ENCODE results near the gene ISCU. TPM values are rescaled to one million over a fixed set of nuclear protein-coding genes. Genes with fewer than 3 reads are reported as not detected.

The ISCU gene
- total and polyA plus RNA-seq, 10 donors = 98.9 to 220 (median 160) TPM

DNA sequence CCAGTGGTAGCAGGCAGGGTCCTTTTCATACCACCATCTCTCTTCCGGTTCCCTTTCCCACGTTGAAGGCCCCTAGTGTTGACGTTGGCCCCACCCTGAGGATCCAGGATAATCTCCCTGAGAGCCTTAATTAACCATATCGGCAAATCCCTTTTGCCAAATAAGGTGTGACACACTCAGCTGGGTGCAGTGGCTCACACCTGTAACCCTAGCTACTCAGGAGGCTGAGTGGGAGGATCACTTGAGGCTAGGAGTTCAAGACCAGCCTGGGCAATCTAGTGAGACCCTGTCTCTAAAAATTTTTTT is 38.3 kb downstream of the ISCU start:
- TF ChIP-seq POLR2A (IDR thresholded peaks at IDR 0.05) = no peak
- TF ChIP-seq, protein P1, sequence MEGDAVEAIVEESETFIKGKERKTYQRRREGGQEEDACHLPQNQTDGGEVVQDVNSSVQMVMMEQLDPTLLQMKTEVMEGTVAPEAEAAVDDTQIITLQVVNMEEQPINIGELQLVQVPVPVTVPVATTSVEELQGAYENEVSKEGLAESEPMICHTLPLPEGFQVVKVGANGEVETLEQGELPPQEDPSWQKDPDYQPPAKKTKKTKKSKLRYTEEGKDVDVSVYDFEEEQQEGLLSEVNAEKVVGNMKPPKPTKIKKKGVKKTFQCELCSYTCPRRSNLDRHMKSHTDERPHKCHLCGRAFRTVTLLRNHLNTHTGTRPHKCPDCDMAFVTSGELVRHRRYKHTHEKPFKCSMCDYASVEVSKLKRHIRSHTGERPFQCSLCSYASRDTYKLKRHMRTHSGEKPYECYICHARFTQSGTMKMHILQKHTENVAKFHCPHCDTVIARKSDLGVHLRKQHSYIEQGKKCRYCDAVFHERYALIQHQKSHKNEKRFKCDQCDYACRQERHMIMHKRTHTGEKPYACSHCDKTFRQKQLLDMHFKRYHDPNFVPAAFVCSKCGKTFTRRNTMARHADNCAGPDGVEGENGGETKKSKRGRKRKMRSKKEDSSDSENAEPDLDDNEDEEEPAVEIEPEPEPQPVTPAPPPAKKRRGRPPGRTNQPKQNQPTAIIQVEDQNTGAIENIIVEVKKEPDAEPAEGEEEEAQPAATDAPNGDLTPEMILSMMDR (IDR thresholded peaks at IDR 0.05 in 8 of 11, conservative IDR thresholded peaks at IDR 0.05 in 3 of 11) = no peak
- TF ChIP-seq POLR2AphosphoS5 (IDR thresholded peaks at IDR 0.05) = no peak
- Histone ChIP-seq H3K4me3 (no peak overlapping the region), H3K27ac (no peak overlapping the region), H3K4me1 (peaks cover 0 to 22% (median 3%) of the 10 kb centered on the region in 6 donors), H3K27me3 (replicated peaks in 1 of 7) (no peaks in the 10 kb centered on the region), H3K9me3 (no peaks in the 10 kb centered on the region), H3K36me3 (no peaks in the 10 kb centered on the region)
- 67 to 78% (median 73%) methylated on average over 4 of the region's 4 CpGs for WGBS, 5 donors
- intact Hi-C loops (cut with DNase I; ENCODE audit: low total_unique reads) = no loop called here
- no peak for DNase-seq

DNA sequence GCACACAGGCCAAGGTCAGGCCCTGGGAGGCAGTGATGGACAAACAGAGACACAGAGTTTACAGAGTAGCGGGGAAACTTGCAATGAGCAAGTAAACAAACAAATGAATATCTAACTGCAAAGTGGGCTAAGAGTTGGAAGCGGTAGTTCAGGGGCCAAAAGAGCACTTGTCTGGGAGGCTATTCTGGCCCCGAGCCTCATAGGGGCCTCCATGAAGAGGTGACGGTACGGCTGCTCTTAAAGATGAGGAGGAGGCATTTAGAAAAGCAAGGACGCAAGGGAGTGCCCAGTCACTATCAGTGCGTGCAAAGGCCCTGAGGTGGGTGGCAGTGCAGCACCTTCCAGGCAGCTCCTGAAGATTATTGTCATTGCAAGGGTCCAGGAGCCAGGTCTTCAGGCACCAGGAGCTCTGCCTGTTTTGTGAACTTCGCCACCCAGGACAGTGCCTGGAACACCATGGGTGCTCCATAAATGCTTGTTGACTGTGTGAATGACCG is 39.9 kb downstream of the ISCU start:
- 91 to 99% (median 94%) methylated on average over 9 of the region's 9 CpGs for WGBS, 5 donors
- H3K27me3 ChIP-seq (replicated peaks in 1 of 7) = no peaks in the 10 kb centered on the region
- TF ChIP-seq POLR2AphosphoS5 (IDR thresholded peaks at IDR 0.05) (no peak), POLR2A (IDR thresholded peaks at IDR 0.05) (no peak)
- TF ChIP-seq, protein P1 (IDR thresholded peaks at IDR 0.05 in 8 of 11, conservative IDR thresholded peaks at IDR 0.05 in 3 of 11) = no peak
- H3K9me3 ChIP-seq = no peaks in the 10 kb centered on the region
- intact Hi-C loops (cut with DNase I; ENCODE audit: low total_unique reads) = no loop called here
- H3K4me3 ChIP-seq = no peak overlapping the region
- DNase-seq = no peak
- H3K36me3 ChIP-seq = no peaks in the 10 kb centered on the region
- peaks cover 0 to 14% (median under 1%) of the 10 kb centered on the region in 6 donors for H3K4me1 ChIP-seq
- H3K27ac ChIP-seq = no peak overlapping the region

DNA sequence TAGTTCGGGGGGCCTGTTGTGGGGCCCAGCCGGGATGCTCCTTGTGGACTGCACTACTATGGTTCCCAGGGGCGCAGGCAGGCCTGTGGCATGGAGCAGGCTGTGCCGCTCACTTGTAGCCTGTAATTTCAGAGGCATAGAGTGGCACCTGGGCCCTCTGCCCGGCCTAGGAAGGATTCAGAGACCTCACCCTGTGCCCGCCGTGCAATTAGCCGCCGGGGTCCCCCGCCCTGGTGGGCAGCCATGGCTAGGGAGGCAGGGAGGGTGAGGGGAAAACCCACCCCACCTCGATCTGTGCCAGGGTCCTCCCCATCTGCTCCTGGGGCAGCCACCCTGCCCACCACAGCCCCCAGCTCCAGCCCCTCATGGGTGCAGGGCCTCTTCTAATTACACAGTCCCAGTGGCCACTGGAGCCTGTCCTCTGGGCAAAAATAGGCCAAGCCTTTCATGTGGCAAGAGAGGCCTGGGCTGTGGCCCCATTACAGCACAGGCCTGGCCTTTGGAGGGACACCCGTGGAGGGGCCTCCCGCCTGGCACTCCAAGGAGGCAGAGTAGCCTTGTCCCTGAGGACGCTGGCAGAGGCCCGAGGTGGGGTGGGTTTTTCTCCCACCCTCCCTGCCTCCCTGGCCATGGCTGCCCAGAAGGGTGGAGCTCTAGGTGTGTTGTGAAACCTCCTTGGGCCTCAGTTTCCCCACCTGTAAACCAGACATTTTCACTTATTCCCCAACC is 40.7 kb downstream of the ISCU start:
- no peaks in the 10 kb centered on the region for H3K9me3 ChIP-seq
- peaks cover 0 to 6% (median 0%) of the 10 kb centered on the region in 7 donors for H3K27me3 ChIP-seq (replicated peaks in 1 of 7)
- H3K4me1 ChIP-seq = peaks cover 0 to 5% (median 0%) of the 10 kb centered on the region in 6 donors
- no peak overlapping the region for H3K27ac ChIP-seq
- TF ChIP-seq POLR2A (IDR thresholded peaks at IDR 0.05) = no peak
- TF ChIP-seq, protein P1 (IDR thresholded peaks at IDR 0.05 in 8 of 11, conservative IDR thresholded peaks at IDR 0.05 in 3 of 11) = no peak
- TF ChIP-seq POLR2AphosphoS5 (IDR thresholded peaks at IDR 0.05) = no peak
- no peaks in the 10 kb centered on the region for H3K36me3 ChIP-seq
- intact Hi-C loops (cut with DNase I; ENCODE audit: low total_unique reads) = no loop called here
- WGBS, 5 donors = 87 to 94% (median 92%) methylated on average over 12 to 15 of the region's 15 CpGs
- no peak for DNase-seq
- H3K4me3 ChIP-seq = no peak overlapping the region

DNA sequence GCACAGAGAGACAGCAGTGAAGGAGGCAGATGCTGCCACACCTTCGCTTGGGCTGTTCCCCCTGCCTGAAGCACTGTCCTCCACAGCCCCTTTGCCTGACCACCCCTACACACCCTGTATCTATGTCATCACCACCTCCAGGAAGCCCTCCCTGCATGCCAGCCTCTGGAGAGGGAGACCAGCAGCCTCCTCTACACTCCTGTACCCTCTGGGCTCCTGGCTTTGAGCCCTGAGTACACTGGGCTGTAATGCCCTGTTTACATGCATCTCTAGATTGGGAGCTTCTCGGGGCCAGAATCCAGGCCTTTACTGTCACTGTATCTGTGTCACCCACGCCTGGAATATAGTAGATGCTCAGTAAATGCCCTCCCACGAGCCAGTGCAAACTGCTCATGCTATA is 41.3 kb downstream of the ISCU start:
- Histone ChIP-seq H3K27me3 (replicated peaks in 1 of 7) (peaks cover 0 to 12% (median 0%) of the 10 kb centered on the region in 7 donors), H3K4me3 (no peak overlapping the region), H3K4me1 (no peaks in the 10 kb centered on the region), H3K27ac (no peak overlapping the region), H3K36me3 (no peaks in the 10 kb centered on the region), H3K9me3 (no peaks in the 10 kb centered on the region)
- DNase-seq = no peak
- TF ChIP-seq, protein P1 (IDR thresholded peaks at IDR 0.05 in 8 of 11, conservative IDR thresholded peaks at IDR 0.05 in 3 of 11) = no peak
- TF ChIP-seq POLR2AphosphoS5 (IDR thresholded peaks at IDR 0.05) = no peak
- intact Hi-C loops (cut with DNase I; ENCODE audit: low total_unique reads) = no loop called here
- 84 to 92% (median 90%) methylated on average over 3 to 4 of the region's 4 CpGs for WGBS, 5 donors
